Right renal cortex interstitium (tissue), 3 donors: ENCODE data around the gene LIMK2. TPM values are rescaled to one million over a fixed set of nuclear protein-coding genes. Genes with fewer than 3 reads are reported as not detected.
"Not testable (repeated sequence)": the region's sequence is repeated elsewhere in the genome, so short reads cannot be mapped to it uniquely, and the experiment has no call there.

Source experiments
- DNase-seq, 3 donors: peaks; one replicate each; pipeline ENCODE4 v3.0.0-alpha.2; 2013; ENCODE audit warnings: low read depth in 3 of 3, low spot score in 2 of 3
- polyA plus RNA-seq, 3 donors: library from polyadenylated mRNA; unstranded; fragments of 120-200 nt; gene quantifications; one replicate each; pipeline ENCODE4 v1.2.1, GENCODE V29; 2013; ENCODE audit not compliant: insufficient read length in 3 of 3

LIMK2 gene
- polyA plus RNA-seq, 3 donors, result 48.5 to 50.8 (median 49.4) TPM

DNA sequence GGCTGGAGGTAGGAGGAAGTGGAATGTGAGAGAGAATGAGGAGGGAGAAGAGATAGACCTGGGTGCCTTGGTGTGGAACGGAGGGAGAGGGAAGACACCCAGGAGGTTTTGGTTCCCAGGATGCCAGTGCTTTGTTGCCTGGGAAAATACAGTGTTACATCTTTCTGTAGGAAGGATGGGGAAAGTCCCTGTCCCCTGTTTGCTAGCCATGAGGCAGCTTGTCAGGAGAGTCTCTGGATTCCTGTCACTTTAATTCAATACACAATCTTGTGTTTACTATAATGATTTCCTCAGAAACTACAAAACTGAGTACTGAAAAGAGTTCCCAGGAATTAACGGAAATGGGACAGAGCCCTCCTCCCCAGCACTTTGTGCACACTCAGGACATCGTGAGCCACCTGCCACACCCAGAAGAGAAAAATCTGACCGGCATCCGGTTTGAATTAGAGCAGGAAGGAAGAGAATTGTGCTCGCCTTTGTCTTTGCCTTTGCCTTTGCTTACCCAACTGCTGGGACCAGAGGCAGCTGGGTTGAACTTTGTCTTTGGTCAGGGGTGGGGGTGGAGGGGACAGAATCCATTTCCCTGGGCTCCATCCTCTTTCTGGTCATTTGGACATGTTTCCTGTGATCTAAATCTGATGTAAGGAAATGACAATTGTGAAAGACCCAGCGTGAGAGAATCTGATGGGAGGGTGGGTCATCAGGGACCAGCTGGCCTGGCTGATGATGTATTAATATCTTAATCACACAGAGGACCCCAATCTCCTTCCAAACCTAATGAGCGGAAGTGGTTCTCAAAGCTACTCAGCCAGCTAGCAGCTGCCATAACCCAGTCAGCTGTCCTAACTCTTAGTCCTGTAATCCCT, 1.3 kb upstream of the LIMK2 start:
- DNase-seq, result no peak

DNA sequence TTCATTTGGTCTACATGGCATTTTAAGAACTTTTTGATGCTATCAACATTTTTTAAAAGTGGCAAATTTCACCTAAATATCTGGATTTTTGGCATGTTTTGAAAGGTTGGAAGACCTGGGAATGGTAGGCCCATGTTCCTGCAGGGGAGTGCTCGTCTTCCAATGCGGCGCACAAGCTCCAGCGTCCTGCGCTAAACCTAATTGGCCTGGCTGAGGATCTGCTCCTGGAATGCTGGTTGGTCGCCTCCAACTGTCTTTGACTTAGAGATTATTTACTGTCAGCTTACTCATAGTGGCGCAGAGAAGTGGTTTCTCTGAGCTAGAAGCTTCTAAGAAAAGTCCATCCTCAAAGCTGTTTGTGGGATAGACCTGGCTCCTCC, 626 bp upstream of the LIMK2 start:
- no peak for DNase-seq

DNA sequence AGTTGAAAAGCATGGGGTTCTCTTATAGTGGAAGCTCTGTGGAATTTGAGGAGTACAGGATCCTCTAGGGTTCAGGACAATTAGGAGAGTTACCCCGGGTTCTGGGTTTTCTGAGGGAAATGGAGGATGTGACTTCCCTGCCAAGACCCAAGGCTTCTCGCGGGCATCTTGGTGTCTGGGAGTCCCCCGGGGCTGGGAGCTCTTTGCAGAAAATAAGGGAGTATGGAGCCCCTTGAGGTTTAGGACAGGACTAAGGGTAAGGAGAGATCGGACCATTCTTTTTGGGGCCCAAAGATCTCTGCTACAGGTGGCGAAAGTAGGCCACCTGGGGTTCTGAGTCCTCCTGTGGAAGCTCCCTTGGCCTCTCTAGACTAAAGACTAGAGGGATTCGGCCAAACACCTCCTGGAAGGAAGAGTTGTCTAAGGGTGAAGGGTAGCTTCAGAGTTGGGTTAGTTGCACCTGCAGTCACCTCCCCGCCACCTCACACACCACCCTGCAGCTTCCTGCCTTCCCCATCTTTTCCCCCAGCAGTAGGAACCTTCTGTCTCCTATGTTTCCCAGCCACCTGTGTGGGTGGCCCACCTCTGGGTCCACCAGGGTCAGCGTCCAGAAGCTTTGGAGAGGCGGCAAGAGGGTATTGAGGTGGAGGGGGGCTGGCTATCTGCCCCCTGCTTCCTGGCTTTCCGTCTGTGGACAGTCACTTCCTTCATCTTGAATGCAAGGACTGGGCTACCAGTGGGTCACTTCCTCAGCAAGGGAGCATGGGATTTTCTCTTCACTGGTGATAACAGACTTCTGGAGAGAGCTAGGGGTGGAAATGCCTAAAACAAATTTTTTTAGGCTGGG, 908 bp downstream of the LIMK2 start:
- no peak for DNase-seq

DNA sequence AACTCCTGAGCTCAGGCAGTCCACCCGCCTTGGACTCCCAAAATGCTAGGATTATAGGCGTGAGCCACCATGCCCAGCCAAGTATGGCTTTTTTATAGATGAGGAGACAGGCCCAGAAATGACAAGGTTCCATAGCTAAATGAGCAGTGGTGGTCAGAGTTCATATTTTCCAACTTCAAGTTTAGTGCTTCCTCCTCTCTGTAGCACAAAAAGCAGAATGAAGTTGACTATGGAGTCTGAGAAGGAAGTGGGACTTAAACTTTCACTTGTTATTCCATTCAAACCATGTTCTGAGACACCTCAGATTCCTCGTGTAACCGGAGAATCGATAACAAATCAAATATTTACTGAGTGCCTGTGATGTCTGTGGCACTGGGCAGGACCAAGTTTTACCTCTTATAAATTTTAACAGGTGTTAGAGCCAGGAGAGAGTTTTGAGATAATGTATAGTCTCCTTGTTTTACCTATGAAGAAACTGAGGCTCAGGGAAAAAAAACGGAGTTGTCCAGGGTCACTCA, 3.0 kb downstream of the LIMK2 start:
- DNase-seq, result no peak

DNA sequence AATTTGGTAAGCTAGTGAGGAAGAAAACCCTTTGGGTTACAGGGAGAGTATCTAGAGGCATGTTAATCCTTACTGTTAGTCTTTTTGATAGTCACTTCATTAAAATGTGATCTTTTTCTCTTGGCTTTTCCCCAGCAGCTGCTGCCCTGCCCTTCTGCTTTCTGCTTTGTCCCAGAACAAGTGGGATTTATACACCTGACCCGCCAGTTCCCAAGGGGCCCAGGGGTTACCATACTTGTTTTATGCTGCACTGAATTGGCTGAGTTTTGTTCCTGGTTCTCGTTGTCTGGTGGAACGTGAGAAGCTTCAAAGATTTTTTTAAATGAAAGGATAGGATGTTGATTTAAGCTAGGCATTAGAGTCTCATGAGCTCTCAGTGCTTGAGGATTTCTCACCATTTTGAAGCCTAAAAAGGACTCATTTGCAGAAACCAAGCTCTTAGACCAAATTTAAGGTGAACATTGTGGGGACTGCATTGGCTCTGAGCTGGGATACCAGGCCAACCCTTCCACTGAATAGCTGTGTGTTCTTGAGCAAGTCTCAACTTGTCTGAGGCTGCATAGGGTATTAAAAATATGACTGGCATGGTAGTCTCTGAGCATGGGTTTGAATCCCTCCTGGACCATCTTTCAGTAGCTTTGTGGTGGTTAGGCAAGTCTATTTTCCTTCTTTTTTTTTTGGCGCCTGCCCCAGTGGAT, 6.6 kb downstream of the LIMK2 start:
- DNase-seq, result no peak

DNA sequence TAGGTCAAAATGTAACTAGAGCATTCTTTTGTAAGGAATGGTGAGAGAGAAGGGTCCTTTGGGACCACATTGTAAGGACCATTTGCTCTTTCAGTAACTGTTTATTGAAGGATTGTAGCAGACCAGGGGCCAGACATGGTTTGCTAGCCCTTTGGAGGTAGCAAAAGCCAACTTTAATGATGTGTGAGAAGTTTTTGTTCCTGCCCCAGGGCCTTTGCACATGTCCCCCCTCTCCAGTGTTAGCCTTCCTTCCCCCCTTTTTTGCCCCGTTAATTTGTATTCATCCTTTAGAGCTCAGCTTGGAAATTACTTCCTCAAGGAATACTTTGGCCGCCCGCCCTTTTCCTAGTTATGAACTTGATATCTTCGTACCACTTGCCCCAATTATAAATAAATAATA, 9.0 kb downstream of the LIMK2 start:
- no peak for DNase-seq

DNA sequence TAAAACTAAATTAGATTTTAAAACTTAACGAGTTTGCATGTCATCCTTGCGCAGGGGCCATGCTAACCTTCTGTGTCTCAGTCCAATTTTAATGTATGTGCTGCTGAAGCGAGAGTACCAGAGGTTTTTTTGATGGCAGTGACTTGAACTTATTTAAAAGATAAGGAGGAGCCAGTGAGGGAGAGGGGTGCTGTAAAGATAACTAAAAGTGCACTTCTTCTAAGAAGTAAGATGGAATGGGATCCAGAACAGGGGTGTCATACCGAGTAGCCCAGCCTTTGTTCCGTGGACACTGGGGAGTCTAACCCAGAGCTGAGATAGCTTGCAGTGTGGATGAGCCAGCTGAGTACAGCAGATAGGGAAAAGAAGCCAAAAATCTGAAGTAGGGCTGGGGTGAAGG, 10.6 kb downstream of the LIMK2 start:
- DNase-seq, result no peak

DNA sequence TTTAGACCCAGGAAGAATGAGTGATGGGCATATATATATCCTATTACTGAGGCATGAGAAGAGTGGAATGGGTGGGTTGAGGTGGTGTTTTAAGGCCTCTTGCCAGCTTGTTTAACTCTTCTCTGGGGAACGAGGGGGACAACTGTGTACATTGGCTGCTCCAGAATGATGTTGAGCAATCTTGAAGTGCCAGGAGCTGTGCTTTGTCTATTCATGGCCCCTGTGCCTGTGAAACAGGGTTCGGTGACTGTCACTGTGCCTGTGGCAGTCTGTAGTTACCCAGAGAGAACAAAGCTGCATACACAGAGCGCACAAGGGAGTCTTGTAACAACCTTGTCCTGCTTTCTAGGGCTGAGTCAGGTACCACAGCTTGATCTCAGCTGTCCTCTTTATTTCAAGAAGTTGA, 11.7 kb downstream of the LIMK2 start:
- no peak for DNase-seq

DNA sequence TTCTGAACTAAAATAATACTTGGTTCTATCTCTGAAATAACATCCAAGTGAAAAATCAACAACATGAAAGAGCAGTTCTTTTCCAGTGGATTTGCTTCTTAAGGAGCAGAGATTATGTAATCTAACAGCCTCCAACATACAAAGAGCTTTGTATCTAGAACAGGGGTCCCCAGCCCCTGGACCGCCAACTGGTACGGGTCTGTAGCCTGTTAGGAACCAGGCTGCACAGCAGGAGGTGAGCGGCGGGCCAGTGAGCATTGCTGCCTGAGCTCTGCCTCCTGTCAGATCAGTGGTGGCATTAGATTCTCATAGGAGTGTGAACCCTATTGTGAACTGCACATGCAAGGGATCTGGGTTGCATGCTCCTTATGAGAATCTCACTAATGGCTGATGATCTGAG, 12.6 kb downstream of the LIMK2 start:
- not testable (repeated sequence) for DNase-seq

DNA sequence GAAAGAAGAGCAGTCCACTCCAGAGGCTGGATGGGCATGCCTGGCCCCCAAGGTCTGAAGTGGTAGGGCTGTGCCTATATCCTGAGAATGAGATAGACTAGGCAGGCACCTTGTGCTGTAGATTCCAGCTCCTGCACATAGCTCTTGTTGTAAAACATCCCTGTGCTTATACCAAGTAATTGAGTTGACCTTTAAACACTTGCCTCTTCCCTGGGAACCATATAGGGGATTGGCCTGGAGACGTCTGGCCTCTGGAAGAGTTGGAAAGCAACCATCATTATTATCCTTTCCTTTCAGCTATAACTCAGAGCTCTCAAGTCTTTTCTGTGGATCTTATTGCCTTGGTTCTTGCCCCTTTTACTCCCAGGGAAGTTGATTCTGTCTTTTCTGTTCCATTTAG, 15.1 kb downstream of the LIMK2 start:
- no peak for DNase-seq

DNA sequence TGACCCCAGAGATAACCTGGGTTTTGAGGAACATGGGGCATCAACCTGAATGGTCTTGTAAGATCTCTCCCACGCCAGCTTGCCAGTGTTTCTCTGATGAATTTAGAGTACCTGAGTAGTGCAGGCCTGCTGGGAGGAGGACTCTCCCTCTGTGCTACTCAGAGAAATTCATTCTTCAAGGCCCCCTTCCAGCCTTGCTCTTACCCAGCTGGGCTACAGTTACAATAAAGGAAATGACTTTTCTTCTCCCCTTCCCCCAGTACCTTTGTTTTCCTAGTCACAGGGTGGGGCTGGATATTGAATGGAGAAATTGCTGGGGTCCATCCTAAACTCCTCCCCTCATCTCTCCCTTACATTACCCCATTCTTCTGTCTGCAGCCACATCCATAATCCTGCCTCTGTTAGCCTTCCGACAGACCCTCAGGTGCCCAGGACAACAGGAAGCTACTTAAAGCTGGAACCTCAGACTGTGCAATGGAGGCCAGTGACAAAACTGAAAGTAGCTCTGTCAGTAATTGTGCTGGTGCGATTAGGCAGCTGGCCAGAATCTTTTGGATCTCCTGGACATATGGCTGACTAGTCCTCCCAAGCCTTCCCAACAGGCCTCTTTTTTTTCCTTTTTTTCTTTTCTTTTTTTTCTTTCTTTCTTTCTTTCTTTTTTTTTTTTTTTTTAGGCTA, 17.4 kb downstream of the LIMK2 start:
- DNase-seq, result no peak

DNA sequence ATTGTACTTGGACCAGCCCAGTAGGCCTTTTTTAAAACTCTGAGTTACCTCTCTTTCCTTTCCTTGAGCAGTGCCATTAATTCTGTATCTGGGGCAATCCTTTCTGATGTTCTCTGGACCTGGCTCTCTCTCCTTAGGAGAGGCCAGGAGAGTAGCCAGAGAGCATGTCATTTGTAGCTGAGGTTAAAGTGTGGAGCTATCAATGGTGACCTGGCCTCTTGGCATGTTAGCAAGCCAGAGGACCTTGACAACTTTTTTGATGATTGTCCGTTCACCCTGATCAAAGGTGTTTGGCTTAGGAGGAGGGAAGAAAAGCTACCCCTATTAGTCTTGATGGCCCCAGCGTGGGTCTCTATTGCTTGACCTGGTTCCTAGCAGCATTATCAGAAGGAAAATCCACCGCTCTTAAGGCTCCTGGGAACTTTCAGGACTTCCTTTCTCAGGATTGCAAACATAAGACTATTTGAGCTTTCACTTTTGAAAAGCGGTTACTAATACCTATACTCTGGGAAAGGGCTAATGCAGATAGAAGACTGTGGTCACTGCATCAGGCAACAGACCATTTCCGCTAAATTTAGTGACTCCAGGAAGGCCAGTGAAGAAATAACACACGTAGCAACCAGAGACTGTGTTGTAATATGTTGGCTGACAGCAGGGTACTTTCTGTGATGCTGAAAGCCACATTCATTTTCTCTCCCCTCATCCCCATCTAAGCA, 18.2 kb downstream of the LIMK2 start:
- DNase-seq, result no peak

DNA sequence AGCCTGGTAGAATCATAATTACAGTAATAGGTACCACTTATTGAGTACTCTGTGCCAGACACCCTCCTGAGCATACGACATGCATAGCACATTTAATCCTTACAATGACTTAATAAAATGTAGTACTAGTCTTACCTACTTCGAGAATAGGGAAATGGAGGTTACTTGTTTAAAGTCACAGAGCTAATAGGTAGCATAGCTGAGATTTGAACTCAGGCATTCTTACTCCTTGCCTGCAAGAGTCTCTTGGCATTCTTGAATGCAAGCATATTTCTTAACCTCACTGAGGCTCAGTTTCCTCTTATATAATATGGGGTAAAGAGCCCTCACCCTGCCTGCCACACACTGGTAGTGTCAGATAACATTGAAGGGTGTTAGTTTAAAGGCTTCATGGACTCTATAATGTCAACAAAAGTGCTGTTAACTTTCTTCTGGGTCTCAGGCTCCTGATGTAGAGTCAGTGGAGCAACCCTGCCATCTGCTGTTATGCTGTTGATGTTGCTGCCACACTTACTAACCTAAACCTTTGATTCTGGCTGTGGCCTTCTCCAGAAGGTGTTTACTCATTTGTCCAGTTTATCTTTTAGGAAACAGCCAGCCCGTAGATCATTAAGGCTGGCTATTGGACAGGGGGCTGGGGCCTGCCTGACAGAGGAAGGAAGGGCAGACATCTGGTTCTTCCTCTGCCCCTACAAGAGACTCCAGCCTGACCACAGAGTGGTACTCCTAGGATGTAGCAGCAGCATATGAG, 18.9 kb downstream of the LIMK2 start:
- DNase-seq, result no peak

DNA sequence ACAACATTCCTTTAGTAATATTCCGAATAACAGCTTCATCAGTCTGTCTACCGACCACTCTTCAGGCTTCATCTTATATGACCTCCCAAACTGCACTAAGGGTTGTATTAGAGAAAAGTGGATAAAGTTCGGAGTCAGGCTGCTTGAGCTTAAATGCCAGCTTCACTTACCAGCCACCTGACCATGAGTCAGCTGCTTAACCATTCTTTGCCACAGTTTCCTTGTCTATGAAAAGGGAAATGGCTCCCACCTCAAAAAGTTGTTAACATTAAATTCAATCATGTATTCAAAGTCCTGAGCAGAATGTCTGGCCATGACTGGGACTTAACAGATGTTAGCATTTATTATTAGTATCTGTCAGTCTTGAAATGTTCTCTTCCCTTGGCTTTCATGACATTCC, 20.9 kb downstream of the LIMK2 start:
- DNase-seq, result no peak

DNA sequence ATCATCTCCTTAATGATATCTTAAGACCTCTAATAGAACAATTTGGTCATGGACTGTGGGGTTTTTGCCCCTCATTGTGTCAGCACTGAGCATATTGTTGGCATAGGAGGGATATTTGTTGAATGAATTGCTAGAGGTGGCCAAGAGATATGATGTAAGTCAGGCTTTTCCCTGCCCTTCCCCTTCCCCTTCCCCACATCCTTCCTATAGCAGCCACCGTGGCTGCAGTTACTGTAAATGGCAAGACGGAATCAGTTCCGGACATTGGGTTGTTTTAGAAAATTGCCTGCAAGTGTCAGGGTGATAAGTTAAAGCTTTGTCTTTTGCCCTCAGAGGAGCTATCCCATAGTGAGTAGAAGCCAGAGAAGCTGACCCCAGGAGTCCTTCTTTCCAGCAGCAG, 23.0 kb downstream of the LIMK2 start:
- DNase-seq, result no peak

DNA sequence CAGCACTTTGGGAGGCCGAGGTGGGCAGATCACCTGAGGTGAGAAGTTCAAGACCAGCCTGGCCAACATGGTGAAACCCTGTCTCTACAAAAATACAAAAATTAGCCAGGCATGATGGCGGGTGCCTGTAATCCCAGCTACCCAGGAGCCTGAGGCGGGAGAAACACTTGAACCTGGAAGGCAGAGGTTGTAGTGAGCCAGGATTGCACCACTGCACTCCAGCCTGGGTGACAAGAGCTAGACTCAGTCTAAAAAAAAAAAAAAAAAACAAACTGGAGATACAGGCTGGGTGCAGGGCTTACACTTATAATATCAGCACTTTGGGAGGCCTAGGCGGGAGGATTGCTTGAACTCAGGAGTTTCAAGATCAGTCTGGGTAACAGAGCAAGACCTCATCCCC, 23.9 kb downstream of the LIMK2 start:
- not testable (repeated sequence) for DNase-seq

DNA sequence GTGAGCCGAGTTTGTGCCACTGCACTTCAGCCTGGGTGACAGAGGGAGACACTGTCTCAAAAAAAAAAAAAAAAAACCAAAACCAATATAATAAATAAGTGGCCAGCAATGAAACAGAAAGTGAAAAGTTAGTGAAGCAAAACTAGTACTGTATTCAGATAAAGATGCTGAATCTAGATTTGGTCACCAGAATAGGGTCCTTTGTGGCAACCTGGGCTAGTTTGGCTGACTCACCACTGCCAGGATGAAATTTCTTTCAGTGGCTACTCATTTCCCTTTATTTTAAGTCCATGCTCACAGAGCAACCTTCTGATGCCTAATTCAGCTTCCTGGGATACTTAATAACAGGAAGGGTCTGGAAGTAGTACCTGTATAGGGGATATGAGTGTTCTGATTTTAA, 26.0 kb downstream of the LIMK2 start:
- DNase-seq, result no peak

DNA sequence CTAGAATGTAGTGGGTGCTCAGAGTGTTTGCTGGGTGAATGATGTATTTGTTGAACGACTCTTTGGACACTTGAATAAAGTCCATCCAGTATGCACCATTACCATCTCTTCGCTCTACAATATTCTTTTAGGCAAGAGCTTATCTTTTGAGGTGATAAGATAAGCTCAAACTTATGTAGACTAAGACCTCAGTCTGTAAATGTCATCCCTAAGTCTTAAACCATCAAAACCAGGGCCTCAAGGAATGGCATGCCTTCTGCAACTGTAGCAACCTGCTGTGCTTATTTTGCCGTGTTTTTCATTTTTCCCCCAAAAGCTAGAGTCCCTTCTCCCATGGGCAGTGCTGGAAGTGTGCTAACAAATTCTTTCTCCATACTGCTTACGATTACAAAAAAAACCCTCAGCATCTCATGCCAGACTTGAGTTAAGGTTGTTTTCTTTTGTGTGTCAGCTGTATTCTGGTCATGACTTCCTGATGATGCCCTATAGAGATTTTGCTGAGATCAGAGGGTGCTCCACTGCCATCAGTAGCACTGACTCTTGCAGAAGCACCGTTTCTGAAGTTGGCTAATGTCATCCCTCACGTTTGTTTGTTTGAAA, 27.8 kb downstream of the LIMK2 start:
- no peak for DNase-seq

DNA sequence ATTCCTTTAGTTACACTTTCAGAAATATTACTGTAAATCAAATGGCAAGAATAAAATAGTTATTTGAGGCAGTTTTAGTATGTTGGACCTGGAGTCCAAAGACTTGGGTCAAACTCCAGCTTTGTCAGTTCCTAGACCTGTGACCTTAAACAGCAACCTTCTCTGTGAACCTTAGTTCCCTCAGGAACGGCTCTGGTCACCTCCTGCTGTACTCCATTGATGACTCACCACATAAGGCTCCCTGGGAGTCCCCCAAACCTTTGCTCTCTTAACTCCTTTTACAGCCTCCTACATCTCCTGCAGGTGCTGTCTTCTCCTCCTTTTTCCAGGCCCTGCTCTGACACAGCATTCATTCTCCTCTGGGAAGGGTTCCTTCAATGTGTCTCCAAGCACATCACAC, 29.1 kb downstream of the LIMK2 start:
- DNase-seq, result no peak
